IMR-90 (cell line): ENCODE results near the gene UST.

Source experiments
- CEBPB ChIP-seq: IDR thresholded peaks from 2 replicates; pipeline ENCODE4 v1.6.1; 2012; ENCODE audit warnings: low read depth, low read length, improper control_type of control experiment
- CHD1 ChIP-seq: IDR thresholded peaks from 2 replicates; pipeline ENCODE4 v1.6.1; 2012; ENCODE audit warnings: low read depth, low read length, improper control_type of control experiment
- MAFK ChIP-seq: IDR thresholded peaks from 2 replicates; pipeline ENCODE4 v1.6.1; 2012; ENCODE audit warnings: low read depth, low read length, improper control_type of control experiment
- MAZ ChIP-seq: IDR thresholded peaks from 2 replicates; pipeline ENCODE4 v1.6.1; 2012; ENCODE audit warnings: low read depth, mild to moderate bottlenecking, low read length, improper control_type of control experiment, moderate library complexity, borderline replicate concordance
- MXI1 ChIP-seq: IDR thresholded peaks from 2 replicates; pipeline ENCODE4 v1.6.1; 2012; ENCODE audit warnings: low read depth, mild to moderate bottlenecking, low read length, moderate library complexity, borderline replicate concordance
- POLR2A ChIP-seq: IDR thresholded peaks from 2 replicates; pipeline ENCODE4 v1.6.1; 2012; ENCODE audit warnings: mild to moderate bottlenecking, low read depth, low read length
- RAD21 ChIP-seq: IDR thresholded peaks from 2 replicates; pipeline ENCODE4 v1.6.1; 2012; ENCODE audit warnings: low read length, improper control_type of control experiment
- RCOR1 ChIP-seq: IDR thresholded peaks from 2 replicates; pipeline ENCODE4 v1.6.1; 2012; ENCODE audit warnings: mild to moderate bottlenecking, low read length, improper control_type of control experiment; ENCODE audit not compliant: insufficient replicate concordance
- RFX5 ChIP-seq: IDR thresholded peaks from 2 replicates; pipeline ENCODE4 v1.8.0; 2012; ENCODE audit warnings: low read depth, mild to moderate bottlenecking, low read length, moderate library complexity
- SMC3 ChIP-seq: fragments of 150-350 bp; IDR thresholded peaks from 2 replicates; pipeline ENCODE4 v1.6.1; 2016; ENCODE audit warnings: low read depth, mild to moderate bottlenecking, antibody characterized with exemption, low read length, moderate library complexity
- TF ChIP-seq, protein P1 (sequence below): conservative IDR thresholded peaks from 2 replicates; pipeline ENCODE4 v1.5.1; 2012; ENCODE audit warnings: mild to moderate bottlenecking, low read depth, low read length, improper control_type of control experiment
- TF ChIP-seq, protein P2 (sequence below): fragments of 150-350 bp; IDR thresholded peaks from 2 replicates; pipeline ENCODE4 v1.6.1; 2016; ENCODE audit warnings: low read depth, mild to moderate bottlenecking, low read length, moderate library complexity, borderline replicate concordance
- TF ChIP-seq, protein P3 (sequence below): fragments of 150-350 bp; IDR thresholded peaks from 2 replicates; pipeline ENCODE4 v1.6.1; 2017; ENCODE audit warnings: mild to moderate bottlenecking, antibody characterized with exemption, low read length, low read depth

DNA sequence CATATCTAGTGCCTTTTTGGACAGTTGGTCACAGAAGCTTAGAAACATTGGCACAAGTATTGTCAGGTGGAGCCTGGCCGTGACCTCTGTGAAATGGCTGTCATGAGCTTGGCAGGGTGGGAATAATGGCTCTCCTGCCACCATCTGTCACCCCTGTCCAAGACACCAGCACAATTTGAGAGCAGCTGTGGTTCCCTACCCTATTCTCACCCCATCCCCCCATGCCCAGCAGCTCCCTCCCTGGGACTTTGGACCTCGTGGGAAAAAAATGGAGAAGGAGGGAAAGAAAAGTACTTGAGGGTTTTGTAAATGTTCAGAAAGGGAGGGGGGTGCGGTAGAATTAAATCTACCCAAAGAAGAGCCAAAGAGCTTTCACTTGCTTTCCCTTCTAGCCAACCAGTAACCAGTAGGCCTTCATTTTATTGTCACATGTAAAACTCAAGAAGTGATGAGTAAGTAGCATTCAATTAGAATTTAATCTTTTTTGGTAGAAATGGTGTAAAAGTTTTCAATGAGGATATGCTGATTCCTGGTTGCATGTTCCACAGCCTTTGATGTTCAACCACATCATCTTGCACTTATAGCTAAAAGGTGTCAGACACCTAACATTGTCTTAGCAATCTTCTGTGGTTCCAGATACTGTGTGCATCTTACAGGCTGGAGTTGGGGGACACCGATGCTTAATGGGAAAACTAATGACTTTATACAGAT is 307.2 kb downstream of the UST start:
- TF ChIP-seq, protein P1, sequence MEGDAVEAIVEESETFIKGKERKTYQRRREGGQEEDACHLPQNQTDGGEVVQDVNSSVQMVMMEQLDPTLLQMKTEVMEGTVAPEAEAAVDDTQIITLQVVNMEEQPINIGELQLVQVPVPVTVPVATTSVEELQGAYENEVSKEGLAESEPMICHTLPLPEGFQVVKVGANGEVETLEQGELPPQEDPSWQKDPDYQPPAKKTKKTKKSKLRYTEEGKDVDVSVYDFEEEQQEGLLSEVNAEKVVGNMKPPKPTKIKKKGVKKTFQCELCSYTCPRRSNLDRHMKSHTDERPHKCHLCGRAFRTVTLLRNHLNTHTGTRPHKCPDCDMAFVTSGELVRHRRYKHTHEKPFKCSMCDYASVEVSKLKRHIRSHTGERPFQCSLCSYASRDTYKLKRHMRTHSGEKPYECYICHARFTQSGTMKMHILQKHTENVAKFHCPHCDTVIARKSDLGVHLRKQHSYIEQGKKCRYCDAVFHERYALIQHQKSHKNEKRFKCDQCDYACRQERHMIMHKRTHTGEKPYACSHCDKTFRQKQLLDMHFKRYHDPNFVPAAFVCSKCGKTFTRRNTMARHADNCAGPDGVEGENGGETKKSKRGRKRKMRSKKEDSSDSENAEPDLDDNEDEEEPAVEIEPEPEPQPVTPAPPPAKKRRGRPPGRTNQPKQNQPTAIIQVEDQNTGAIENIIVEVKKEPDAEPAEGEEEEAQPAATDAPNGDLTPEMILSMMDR = no peak
- TF ChIP-seq RFX5 (no peak), POLR2A (no peak), SMC3 (no peak), RCOR1 (no peak), MAZ (no peak), RAD21 (no peak), CHD1 (no peak), CEBPB (no peak), MAFK (no peak), MXI1 (no peak)
- TF ChIP-seq, protein P2, sequence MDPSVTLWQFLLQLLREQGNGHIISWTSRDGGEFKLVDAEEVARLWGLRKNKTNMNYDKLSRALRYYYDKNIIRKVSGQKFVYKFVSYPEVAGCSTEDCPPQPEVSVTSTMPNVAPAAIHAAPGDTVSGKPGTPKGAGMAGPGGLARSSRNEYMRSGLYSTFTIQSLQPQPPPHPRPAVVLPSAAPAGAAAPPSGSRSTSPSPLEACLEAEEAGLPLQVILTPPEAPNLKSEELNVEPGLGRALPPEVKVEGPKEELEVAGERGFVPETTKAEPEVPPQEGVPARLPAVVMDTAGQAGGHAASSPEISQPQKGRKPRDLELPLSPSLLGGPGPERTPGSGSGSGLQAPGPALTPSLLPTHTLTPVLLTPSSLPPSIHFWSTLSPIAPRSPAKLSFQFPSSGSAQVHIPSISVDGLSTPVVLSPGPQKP = no peak
- TF ChIP-seq, protein P3, sequence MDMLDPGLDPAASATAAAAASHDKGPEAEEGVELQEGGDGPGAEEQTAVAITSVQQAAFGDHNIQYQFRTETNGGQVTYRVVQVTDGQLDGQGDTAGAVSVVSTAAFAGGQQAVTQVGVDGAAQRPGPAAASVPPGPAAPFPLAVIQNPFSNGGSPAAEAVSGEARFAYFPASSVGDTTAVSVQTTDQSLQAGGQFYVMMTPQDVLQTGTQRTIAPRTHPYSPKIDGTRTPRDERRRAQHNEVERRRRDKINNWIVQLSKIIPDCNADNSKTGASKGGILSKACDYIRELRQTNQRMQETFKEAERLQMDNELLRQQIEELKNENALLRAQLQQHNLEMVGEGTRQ = no peak
